AG04449 (cell line): ENCODE results near the gene TBC1D8.
"Not testable (repeated sequence)": the region's sequence is repeated elsewhere in the genome, so short reads cannot be mapped to it uniquely, and the experiment has no call there.

Source experiments
- CTCF ChIA-PET: fragments of 350-600 bp; formaldehyde crosslinking; extraction: SDS; loops from one replicate; lab custom pipeline; 2021; ENCODE audit warnings: antibody characterized with exemption; lab: Yijun Ruan, JAX
- POLR2A ChIA-PET: fragments of 400-600, 350-600 bp; formaldehyde crosslinking; extraction: SDS; loops from one replicate; lab custom pipeline; 2020; ENCODE audit warnings: antibody characterized with exemption, inconsistent platforms; lab: Yijun Ruan, JAX
- DNase-seq: peaks from one replicate; pipeline ENCODE4 v3.0.0-alpha.2; 2010; ENCODE audit warnings: low read depth, low spot score
- H3K4me3 ChIP-seq: 2 replicates; pipeline ENCODE4 v1.5.1; 2011; ENCODE audit warnings: low read depth, mild to moderate bottlenecking, control low read depth, low read length
- CTCF ChIP-seq: IDR thresholded peaks from one replicate; pipeline ENCODE4 v1.5.1; 2011; ENCODE audit warnings: mild to moderate bottlenecking, moderate library complexity, low read length, control low read depth, inconsistent platforms; ENCODE audit not compliant: insufficient read depth; ENCODE audit errors: missing control alignments

TBC1D8 gene

GRCh38 chr2:101168706-101169105, 17.5 kb upstream of the TBC1D8 start:
- POLR2A ChIA-PET = no interaction called here

GRCh38 chr2:101167532-101167931, 16.4 kb upstream of the TBC1D8 start:
- POLR2A ChIA-PET, DNase-seq, H3K4me3 ChIP-seq: not testable (repeated sequence)
- CTCF ChIA-PET = interaction anchor here (1.4 kb wide), 1 partner anchor 21 kb away, joined by 3 read pairs; no protein-coding TSS in a partner anchor

More at GRCh38 chr2:101168706-101169105, 17.5 kb upstream of the TBC1D8 start:
- CTCF ChIA-PET = interaction anchor here (1.4 kb wide), 1 partner anchor 20 kb away, joined by 7 read pairs; no protein-coding TSS in a partner anchor
- H3K4me3 ChIP-seq = no peak overlapping the region
- TF ChIP-seq CTCF = no peak
- no peak for DNase-seq

GRCh38 chr2:101164021-101164420, 12.8 kb upstream of the TBC1D8 start:
- DNase-seq = no peak
- POLR2A ChIA-PET = no interaction called here
- TF ChIP-seq CTCF = no peak
- CTCF ChIA-PET = interaction anchor here (2.3 kb wide), 1 partner anchor 25 kb away, joined by 8 read pairs; no protein-coding TSS in a partner anchor
- no peak overlapping the region for H3K4me3 ChIP-seq

- no peak for DNase-seq
- ChIA-PET CTCF (interaction anchor here (0.9 to 1.3 kb wide), 3 partner anchors 13 to 126 kb away, joined by 3 to 4 read pairs (median 3); no protein-coding TSS in a partner anchor), POLR2A (no interaction called here)
- no peak overlapping the region for H3K4me3 ChIP-seq
- TF ChIP-seq CTCF = no peak
Observed at GRCh38 chr2:101162561-101163330, 11.6 kb upstream of the TBC1D8 start.

- no peak overlapping the region for H3K4me3 ChIP-seq
- TF ChIP-seq CTCF = no peak
- POLR2A ChIA-PET = no interaction called here
- DNase-seq = no peak
- CTCF ChIA-PET = interaction anchor here (1.0 to 1.3 kb wide), 3 partner anchors 9 to 125 kb away, joined by 3 to 4 read pairs (median 3); no protein-coding TSS in a partner anchor
Observed at GRCh38 chr2:101161658-101162057, 10.5 kb upstream of the TBC1D8 start.

GRCh38 chr2:101160454-101160853, 9.3 kb upstream of the TBC1D8 start:
- TF ChIP-seq CTCF = no peak
- CTCF ChIA-PET = interaction anchor here (0.9 kb wide), 1 partner anchor 92 kb away, joined by 3 read pairs; the partner anchor contains the start of gene CNOT11
- peak; percentile 12 for DNase-seq
- POLR2A ChIA-PET = no interaction called here
- H3K4me3 ChIP-seq = no peak overlapping the region
